Measurements from ENCODE around the gene PRRX2. TPM values are rescaled to one million over a fixed set of nuclear protein-coding genes. Genes with fewer than 3 reads are reported as not detected.

The PRRX2 gene
- total RNA-seq, 1 donor from 2014 or later = 10.1 TPM

DNA sequence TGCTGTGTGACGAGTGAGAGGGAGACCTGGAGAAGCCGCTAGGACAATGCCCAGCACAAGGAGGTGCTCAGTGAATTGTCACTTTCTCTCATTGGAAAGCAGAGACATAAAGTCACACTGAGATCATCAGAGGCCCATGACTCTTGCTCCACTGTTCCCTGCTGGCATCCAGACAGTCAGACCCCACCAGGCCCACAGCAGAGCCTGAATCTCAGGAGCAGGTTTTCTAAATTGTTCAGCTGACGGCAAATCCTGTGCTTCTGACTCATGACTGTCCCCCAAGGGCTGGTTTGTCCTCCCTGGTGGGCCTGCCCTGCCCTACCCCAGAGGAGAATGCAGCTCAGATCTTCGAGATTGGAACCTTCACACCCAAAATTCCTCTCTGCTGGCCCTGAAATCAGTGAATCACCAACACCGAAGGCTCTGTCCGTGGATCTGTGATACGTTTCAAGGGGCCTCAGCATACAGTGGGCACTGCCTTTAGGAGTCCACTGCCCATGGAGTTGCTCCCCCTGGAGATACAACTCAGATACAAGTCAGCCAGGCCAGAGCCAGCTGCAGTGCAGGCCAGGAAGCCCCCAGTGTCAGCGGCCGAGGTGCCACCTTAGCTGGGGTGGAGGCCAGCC is 84.7 kb downstream of the PRRX2 start:
- TF ChIP-seq, protein P1, sequence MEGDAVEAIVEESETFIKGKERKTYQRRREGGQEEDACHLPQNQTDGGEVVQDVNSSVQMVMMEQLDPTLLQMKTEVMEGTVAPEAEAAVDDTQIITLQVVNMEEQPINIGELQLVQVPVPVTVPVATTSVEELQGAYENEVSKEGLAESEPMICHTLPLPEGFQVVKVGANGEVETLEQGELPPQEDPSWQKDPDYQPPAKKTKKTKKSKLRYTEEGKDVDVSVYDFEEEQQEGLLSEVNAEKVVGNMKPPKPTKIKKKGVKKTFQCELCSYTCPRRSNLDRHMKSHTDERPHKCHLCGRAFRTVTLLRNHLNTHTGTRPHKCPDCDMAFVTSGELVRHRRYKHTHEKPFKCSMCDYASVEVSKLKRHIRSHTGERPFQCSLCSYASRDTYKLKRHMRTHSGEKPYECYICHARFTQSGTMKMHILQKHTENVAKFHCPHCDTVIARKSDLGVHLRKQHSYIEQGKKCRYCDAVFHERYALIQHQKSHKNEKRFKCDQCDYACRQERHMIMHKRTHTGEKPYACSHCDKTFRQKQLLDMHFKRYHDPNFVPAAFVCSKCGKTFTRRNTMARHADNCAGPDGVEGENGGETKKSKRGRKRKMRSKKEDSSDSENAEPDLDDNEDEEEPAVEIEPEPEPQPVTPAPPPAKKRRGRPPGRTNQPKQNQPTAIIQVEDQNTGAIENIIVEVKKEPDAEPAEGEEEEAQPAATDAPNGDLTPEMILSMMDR (IDR thresholded peaks at IDR 0.05; ENCODE audit: unreplicated experiment) = no peak
- H3K4me1 Mint-ChIP-seq = peaks cover 43% of the 10 kb centered on the region
- H3K36me3 Mint-ChIP-seq = peaks cover 3% of the 10 kb centered on the region
- H3K27me3 Mint-ChIP-seq (ENCODE audit: low read depth) = no peaks in the 10 kb centered on the region
- H3K4me3 Mint-ChIP-seq = no peak overlapping the region
- H3K9me3 Mint-ChIP-seq = no peaks in the 10 kb centered on the region
- H3K27ac Mint-ChIP-seq = peak overlapping the region; percentile 43
- no peak for DNase-seq (ENCODE audit: low spot score in 2 of 2, unreplicated experiment in 2 of 2)

DNA sequence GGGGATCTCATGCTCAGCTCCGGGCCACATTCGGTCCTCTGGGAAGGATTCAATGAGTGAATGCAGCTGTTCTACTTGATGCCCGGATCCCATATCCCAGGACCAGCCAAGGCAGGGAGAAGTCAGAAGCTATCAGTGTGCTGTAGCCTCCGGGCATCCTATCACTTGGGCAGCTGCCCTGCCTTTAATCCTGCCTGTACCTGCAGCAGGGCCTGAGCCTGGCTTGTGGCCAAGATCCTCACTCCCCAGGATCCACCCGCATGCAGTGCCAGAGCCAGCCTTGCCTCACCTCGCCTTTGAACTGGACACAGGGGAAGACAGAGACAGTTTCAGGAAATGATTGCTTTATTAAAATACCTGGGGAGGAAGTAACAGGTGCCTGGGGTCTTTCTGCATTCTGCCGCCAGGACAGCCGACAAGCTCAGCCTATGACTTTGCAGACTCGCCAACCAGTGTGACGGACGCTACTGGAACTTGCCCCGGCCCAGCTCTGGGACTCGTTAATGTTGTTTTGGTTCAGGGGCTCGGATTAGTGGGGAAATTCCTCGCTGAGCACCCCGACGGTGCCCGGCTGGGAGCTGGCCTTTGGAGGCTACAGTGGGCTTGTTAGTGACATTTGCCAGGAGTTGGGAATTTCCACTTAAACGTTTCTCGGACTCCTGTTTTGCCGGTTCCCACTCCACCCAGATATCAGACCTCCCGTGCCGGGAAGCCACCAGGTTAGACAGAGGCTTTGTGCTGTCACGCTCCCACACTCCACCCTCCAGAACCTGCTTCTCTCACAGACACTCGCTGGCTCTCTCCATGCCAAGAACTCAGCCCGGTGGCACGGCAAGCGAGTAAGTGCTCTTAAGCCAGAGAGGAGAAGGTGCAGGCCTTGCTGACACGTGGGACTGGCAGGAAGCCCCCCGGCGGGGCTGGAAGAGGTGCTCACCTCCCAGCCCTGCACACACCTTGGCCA is 86.7 kb downstream of the PRRX2 start:
- H3K9me3 Mint-ChIP-seq = no peaks in the 10 kb centered on the region
- TF ChIP-seq, protein P1 (IDR thresholded peaks at IDR 0.05; ENCODE audit: unreplicated experiment) = no peak
- peaks cover 35% of the 10 kb centered on the region for H3K4me1 Mint-ChIP-seq
- peak overlapping the region; percentile 85 for H3K27ac Mint-ChIP-seq
- peaks cover 3% of the 10 kb centered on the region for H3K36me3 Mint-ChIP-seq
- peak in 1 of 2 experiments; percentile 64 for DNase-seq (ENCODE audit: low spot score in 2 of 2, unreplicated experiment in 2 of 2)
- no peaks in the 10 kb centered on the region for H3K27me3 Mint-ChIP-seq (ENCODE audit: low read depth)
- H3K4me3 Mint-ChIP-seq = peak overlapping the region; percentile 75

DNA sequence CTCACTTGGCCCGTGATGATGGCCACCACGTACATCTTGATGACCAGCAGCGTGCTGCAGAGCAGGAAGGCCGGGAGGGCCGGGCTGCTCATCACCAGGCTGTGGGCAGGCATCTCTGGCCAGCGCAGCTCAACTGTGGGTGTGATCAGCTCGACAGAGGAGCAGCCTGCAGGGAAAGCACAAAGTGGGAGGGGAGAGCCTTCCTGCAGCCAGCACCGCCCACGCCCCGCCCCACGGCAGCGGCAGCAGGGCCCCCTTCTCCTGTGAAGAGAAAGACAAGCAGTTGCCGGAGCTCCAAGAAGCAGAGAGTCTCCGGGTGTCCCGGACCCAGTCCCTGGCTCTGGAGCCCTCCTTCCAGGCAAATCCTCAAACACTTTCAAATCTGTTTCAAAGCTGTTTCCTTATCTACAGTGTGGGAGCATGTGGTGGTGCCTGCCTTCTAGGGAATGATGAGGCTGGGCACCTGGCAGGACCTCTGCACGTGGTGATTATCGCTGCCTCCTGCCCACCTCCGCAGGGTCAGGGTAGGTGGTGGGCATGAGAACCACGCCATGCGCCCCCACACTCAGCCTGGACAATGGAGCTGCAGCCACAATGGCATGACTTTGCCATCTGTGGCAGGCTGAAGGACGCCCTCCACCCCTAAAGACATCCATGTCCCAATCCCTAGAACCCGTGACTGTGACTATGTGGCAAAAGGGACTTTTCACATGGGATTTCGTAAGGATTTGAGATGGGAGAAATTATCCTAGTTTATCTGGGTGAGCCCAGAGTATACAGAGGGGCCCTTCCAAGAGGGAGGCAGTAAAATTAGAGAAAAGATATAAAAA is 87.7 kb downstream of the PRRX2 start, which contains the start of gene PTGES:
PTGES (minus strand) TSS at position 143 of the 830 bp plus-strand sequence; CDS start at position 113, 30 bp downstream.
- no peaks in the 10 kb centered on the region for H3K27me3 Mint-ChIP-seq (ENCODE audit: low read depth)
- H3K4me1 Mint-ChIP-seq = peaks cover 35% of the 10 kb centered on the region
- TF ChIP-seq, protein P1 (IDR thresholded peaks at IDR 0.05; ENCODE audit: unreplicated experiment) = no peak
- peak within 1 kb of the TSS; percentile 75 for H3K4me3 Mint-ChIP-seq
- peaks cover 2% of the 10 kb centered on the region for H3K36me3 Mint-ChIP-seq
- DNase-seq (ENCODE audit: low spot score in 2 of 2, unreplicated experiment in 2 of 2) = peak; percentile 70 to 84
- no peaks in the 10 kb centered on the region for H3K9me3 Mint-ChIP-seq
- H3K27ac Mint-ChIP-seq = peak within 1 kb of the TSS; percentile 85

DNA sequence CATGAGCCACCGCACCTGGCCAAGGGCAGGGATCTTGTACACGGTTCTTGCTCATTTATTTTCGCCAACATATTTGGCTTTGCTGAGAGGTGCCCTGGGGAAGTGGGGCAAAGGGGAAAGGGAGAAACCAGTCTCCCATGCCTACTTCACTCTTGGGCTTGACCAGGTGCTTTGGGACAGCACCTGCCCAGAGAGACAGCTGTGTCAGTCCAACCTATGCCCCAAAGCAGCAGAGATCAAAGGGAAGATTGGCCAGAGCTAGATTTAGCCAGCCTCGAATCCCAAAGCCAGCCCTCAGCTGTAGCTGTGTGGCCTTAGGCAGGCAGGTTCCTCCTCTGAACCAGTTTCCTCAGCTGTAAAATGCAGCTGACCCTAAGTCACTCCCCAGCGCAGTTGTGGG is 89.7 kb downstream of the PRRX2 start:
- no peak overlapping the region for H3K27ac Mint-ChIP-seq
- H3K36me3 Mint-ChIP-seq = no peaks in the 10 kb centered on the region
- TF ChIP-seq, protein P1 (IDR thresholded peaks at IDR 0.05; ENCODE audit: unreplicated experiment) = no peak
- peaks cover 34% of the 10 kb centered on the region for H3K4me1 Mint-ChIP-seq
- DNase-seq (ENCODE audit: low spot score in 2 of 2, unreplicated experiment in 2 of 2) = no peak
- H3K4me3 Mint-ChIP-seq = no peak overlapping the region
- H3K9me3 Mint-ChIP-seq = no peaks in the 10 kb centered on the region
- H3K27me3 Mint-ChIP-seq (ENCODE audit: low read depth) = no peaks in the 10 kb centered on the region

DNA sequence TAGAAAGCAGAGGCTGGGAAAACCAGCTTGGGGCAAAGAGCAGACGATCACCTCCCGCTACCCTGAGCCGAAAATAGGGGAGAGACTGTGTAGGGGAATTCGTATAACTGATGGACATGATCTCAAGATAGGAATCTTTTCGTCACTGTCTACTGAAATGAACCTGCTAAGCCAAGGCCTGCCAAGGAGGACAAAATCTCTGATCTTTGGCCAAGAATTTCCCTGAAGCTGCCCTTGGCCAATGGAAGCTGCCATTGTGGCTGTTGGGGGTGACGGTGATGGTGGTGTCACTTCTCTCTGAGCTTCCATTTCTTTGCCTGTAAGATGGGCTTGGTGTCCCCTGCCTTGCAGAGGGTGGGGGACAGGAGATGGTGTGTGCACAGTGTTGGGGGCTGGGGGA is 90.7 kb downstream of the PRRX2 start:
- H3K27ac Mint-ChIP-seq = no peak overlapping the region
- TF ChIP-seq, protein P1 (IDR thresholded peaks at IDR 0.05; ENCODE audit: unreplicated experiment) = no peak
- no peaks in the 10 kb centered on the region for H3K27me3 Mint-ChIP-seq (ENCODE audit: low read depth)
- no peak overlapping the region for H3K4me3 Mint-ChIP-seq
- peaks cover 28% of the 10 kb centered on the region for H3K4me1 Mint-ChIP-seq
- H3K9me3 Mint-ChIP-seq = no peaks in the 10 kb centered on the region
- H3K36me3 Mint-ChIP-seq = no peaks in the 10 kb centered on the region
- DNase-seq (ENCODE audit: low spot score in 2 of 2, unreplicated experiment in 2 of 2) = no peak
